Neural progenitor cell (in vitro differentiated cells): ENCODE measurements around the gene PPT2. TPM values are rescaled to one million over a fixed set of nuclear protein-coding genes. Genes with fewer than 3 reads are reported as not detected.

Experiments used
- DNase-seq: peaks from one replicate; pipeline ENCODE4 v3.0.0-alpha.2; 2016; ENCODE audit warnings: low spot score
- H2AFZ ChIP-seq: fragments of 200-600 bp; sonication (generic); replicated peaks from 2 replicates; pipeline ENCODE4 v1.6.1; 2016; ENCODE audit warnings: antibody characterized with exemption
- H3F3A ChIP-seq: fragments of 200-600 bp; sonication (generic); 2 replicates; pipeline ENCODE4 v1.6.1; 2016; ENCODE audit warnings: antibody characterized with exemption, low read depth
- H3K27ac ChIP-seq: fragments of 200-600 bp; sonication (generic); 2 replicates; pipeline ENCODE4 v1.5.1; 2016; ENCODE audit warnings: mild to moderate bottlenecking
- H3K27me3 ChIP-seq: fragments of 200-600 bp; sonication (generic); 2 replicates; pipeline ENCODE4 v1.6.1; 2016; ENCODE audit warnings: mild to moderate bottlenecking, moderate library complexity
- H3K36me3 ChIP-seq: fragments of 200-600 bp; sonication (generic); 2 replicates; pipeline ENCODE4 v1.5.1; 2016
- H3K4me1 ChIP-seq: fragments of 200-600 bp; sonication (generic); 2 replicates; pipeline ENCODE4 v1.6.1; 2016; ENCODE audit warnings: mixed run types
- H3K4me2 ChIP-seq: fragments of 200-600 bp; sonication (generic); 2 replicates; pipeline ENCODE4 v1.6.1; 2016
- H3K4me3 ChIP-seq: fragments of 200-600 bp; sonication (generic); 2 replicates; pipeline ENCODE4 v1.5.1; 2016
- H3K79me2 ChIP-seq: fragments of 200-600 bp; sonication (generic); 2 replicates; pipeline ENCODE4 v1.6.1; 2016; ENCODE audit warnings: low read depth
- H3K9ac ChIP-seq: fragments of 200-600 bp; sonication (generic); 2 replicates; pipeline ENCODE4 v1.6.1; 2016
- H3K9me3 ChIP-seq: fragments of 200-600 bp; sonication (generic); 2 replicates; pipeline ENCODE4 v1.5.1; 2016; ENCODE audit warnings: low read depth
- H4K20me1 ChIP-seq: fragments of 200-600 bp; sonication (generic); 2 replicates; pipeline ENCODE4 v1.6.1; 2016; ENCODE audit warnings: low read depth
- H3K27ac Mint-ChIP-seq: 3 replicates; pipeline ENCODE4 v1.8.0; 2021; ENCODE audit warnings: mixed read lengths
- H3K27me3 Mint-ChIP-seq: 2 replicates; pipeline ENCODE4 v1.8.0; 2022; ENCODE audit warnings: low read depth, mild to moderate bottlenecking, inconsistent platforms, moderate library complexity, mixed read lengths; ENCODE audit not compliant: insufficient read depth
- H3K36me3 Mint-ChIP-seq: 3 replicates; pipeline ENCODE4 v1.8.0; 2021; ENCODE audit warnings: mixed read lengths
- H3K4me1 Mint-ChIP-seq: 3 replicates; pipeline ENCODE4 v1.8.0; 2021; ENCODE audit warnings: mixed read lengths
- H3K4me3 Mint-ChIP-seq: 3 replicates; pipeline ENCODE4 v1.8.0; 2021; ENCODE audit warnings: mild to moderate bottlenecking, moderate library complexity, mixed read lengths
- H3K9me3 Mint-ChIP-seq: 3 replicates; pipeline ENCODE4 v1.8.0; 2020; ENCODE audit warnings: mixed read lengths
- EZH2 ChIP-seq: fragments of 200-600 bp; sonication (generic); IDR thresholded peaks from 2 replicates; pipeline ENCODE4 v1.6.1; 2017; ENCODE audit warnings: antibody characterized with exemption, mild to moderate bottlenecking, moderate library complexity
- EZH2phosphoT487 ChIP-seq: fragments of 200-600 bp; sonication (generic); IDR thresholded peaks from 2 replicates; pipeline ENCODE4 v1.6.1; 2017; ENCODE audit warnings: antibody characterized with exemption
- total RNA-seq: library from RNA; depleted of rRNA; stranded (reverse); fragments of >200 nt; gene quantifications from 2 replicates; pipeline ENCODE4 v1.2.3, GENCODE V29; 2015; ENCODE audit warnings: low replicate concordance
- TF ChIP-seq, protein P1 (sequence below): fragments of 200-600 bp; sonication (generic); IDR thresholded peaks from 2 replicates; pipeline ENCODE4 v1.5.1; 2017; ENCODE audit warnings: antibody characterized with exemption, mild to moderate bottlenecking

The PPT2 gene
- total RNA-seq, 1 donor from 2014 or later: 18.6 TPM

DNA sequence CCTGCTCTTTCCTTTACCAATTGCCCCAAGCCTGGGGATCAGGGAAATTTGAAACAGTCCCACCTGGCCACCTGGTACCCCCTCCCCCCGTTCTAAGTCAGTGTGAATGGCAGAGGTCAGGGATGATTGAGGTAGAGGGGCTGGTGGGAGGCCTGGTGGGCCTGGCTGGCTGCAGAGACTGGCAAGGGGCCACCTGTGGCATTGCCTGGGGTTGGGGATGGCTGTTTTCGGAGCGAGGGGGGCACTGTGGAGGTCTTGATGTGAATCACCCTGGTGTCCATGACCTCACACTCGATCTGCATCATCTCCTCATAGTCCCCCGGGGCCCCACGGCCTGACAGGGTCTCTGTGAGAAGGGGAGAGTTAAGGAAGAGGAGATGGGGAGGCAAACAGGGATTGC, 38.3 kb upstream of the PPT2 start:
- peak overlapping the region; percentile 37 for H3K27ac Mint-ChIP-seq
- no peaks in the 10 kb centered on the region for H3K36me3 ChIP-seq

DNA sequence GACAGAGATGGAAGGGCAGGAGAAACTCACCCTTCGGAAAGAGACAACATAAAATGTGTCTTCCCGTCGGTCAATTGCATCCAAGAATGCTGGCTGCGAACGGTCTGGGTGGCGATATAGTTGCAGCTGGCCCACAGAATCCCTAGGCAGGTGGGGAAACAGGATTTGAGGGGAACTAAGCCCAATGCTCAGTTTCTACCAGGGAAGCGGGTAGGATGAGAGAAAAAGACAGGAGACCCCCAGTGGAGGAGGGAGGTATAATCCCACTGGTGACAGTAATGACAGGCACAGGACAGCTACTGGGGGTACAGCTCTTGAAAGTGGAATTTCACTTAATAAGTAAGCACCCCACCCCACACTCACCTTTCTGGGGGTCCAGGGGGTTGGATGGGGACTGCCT, 37.3 kb upstream of the PPT2 start:
- Histone ChIP-seq H4K20me1 (no peaks in the 10 kb centered on the region), H3K79me2 (no peaks in the 10 kb centered on the region), H3K4me3 (no peak overlapping the region), H3K9ac (no peak overlapping the region), H3K4me2 (no peak overlapping the region), H3K9me3 (no peaks in the 10 kb centered on the region), H3F3A (peaks cover 12% of the 10 kb centered on the region), H3K4me1 (no peaks in the 10 kb centered on the region), H3K27ac (no peak overlapping the region), H2AFZ (no peak overlapping the region), H3K36me3 (no peaks in the 10 kb centered on the region), H3K27me3 (no peaks in the 10 kb centered on the region)
- H3K4me3 Mint-ChIP-seq: no peak overlapping the region
- H3K4me1 Mint-ChIP-seq: peaks cover 19% of the 10 kb centered on the region
- peaks cover 8% of the 10 kb centered on the region for H3K36me3 Mint-ChIP-seq
- H3K27ac Mint-ChIP-seq: peak overlapping the region; percentile 63
- TF ChIP-seq, protein P1, sequence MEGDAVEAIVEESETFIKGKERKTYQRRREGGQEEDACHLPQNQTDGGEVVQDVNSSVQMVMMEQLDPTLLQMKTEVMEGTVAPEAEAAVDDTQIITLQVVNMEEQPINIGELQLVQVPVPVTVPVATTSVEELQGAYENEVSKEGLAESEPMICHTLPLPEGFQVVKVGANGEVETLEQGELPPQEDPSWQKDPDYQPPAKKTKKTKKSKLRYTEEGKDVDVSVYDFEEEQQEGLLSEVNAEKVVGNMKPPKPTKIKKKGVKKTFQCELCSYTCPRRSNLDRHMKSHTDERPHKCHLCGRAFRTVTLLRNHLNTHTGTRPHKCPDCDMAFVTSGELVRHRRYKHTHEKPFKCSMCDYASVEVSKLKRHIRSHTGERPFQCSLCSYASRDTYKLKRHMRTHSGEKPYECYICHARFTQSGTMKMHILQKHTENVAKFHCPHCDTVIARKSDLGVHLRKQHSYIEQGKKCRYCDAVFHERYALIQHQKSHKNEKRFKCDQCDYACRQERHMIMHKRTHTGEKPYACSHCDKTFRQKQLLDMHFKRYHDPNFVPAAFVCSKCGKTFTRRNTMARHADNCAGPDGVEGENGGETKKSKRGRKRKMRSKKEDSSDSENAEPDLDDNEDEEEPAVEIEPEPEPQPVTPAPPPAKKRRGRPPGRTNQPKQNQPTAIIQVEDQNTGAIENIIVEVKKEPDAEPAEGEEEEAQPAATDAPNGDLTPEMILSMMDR: peak; percentile 58
- TF ChIP-seq EZH2phosphoT487: no peak
- TF ChIP-seq EZH2: no peak
- DNase-seq: peak; percentile 54
- H3K27me3 Mint-ChIP-seq: peaks cover 7% of the 10 kb centered on the region
- no peaks in the 10 kb centered on the region for H3K9me3 Mint-ChIP-seq

More for the DNA sequence above, 38.3 kb upstream of the PPT2 start:
- Mint-ChIP-seq H3K36me3 (peaks cover 6% of the 10 kb centered on the region), H3K27me3 (peaks cover 7% of the 10 kb centered on the region), H3K4me3 (no peak overlapping the region), H3K4me1 (peaks cover 19% of the 10 kb centered on the region), H3K9me3 (no peaks in the 10 kb centered on the region)
- Histone ChIP-seq H3K9ac (no peak overlapping the region), H3K27ac (no peak overlapping the region), H3F3A (peaks cover 12% of the 10 kb centered on the region), H3K4me3 (no peak overlapping the region), H2AFZ (no peak overlapping the region), H3K79me2 (no peaks in the 10 kb centered on the region), H3K27me3 (no peaks in the 10 kb centered on the region), H3K9me3 (no peaks in the 10 kb centered on the region), H3K4me1 (no peaks in the 10 kb centered on the region), H4K20me1 (no peaks in the 10 kb centered on the region), H3K4me2 (no peak overlapping the region)
- TF ChIP-seq EZH2 (no peak), EZH2phosphoT487 (no peak)
- TF ChIP-seq, protein P1: no peak
- no peak for DNase-seq

DNA sequence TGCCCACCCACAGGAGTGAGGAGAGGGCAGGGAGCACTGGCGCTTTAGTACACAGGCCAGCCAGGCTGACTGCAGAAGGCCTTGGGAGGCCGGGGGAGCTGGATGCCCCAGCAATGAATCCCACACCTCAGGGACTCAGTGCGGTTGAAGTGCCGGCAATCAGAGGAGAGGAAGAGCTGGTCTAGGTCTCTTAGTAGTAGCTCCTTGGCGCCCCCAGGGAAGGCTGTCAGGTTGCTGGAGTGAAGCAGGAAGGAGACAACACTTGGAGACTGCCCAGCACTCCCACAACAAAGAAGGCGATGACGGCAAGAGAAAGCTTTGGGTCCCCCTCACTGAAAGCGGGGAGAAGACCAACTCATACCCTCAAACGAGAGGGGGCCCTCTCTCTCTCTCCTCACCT, 36.5 kb upstream of the PPT2 start:
- H3K36me3 Mint-ChIP-seq: peaks cover 14% of the 10 kb centered on the region

More for the DNA sequence above, 36.5 kb upstream of the PPT2 start:
- no peaks in the 10 kb centered on the region for H3K27me3 ChIP-seq
- no peaks in the 10 kb centered on the region for H3K9me3 Mint-ChIP-seq
- peaks cover 5% of the 10 kb centered on the region for H3K27me3 Mint-ChIP-seq
- no peaks in the 10 kb centered on the region for H3K36me3 ChIP-seq
- H3K4me1 ChIP-seq: no peaks in the 10 kb centered on the region
- no peak overlapping the region for H3K4me3 Mint-ChIP-seq
- no peak for DNase-seq
- H3K4me1 Mint-ChIP-seq: peaks cover 15% of the 10 kb centered on the region
- no peaks in the 10 kb centered on the region for H3K9me3 ChIP-seq
- H3K9ac ChIP-seq: no peak overlapping the region
- TF ChIP-seq EZH2phosphoT487 (no peak), EZH2 (no peak)
- TF ChIP-seq, protein P1: no peak
- H3K27ac ChIP-seq: no peak overlapping the region
- no peak overlapping the region for H3K4me3 ChIP-seq
- no peaks in the 10 kb centered on the region for H3K79me2 ChIP-seq
- H2AFZ ChIP-seq: no peak overlapping the region
- no peaks in the 10 kb centered on the region for H4K20me1 ChIP-seq
- no peak overlapping the region for H3K27ac Mint-ChIP-seq
- no peak overlapping the region for H3K4me2 ChIP-seq
- peaks cover 12% of the 10 kb centered on the region for H3F3A ChIP-seq
